Fibroblast of skin of back (primary cell): ENCODE measurements around the gene FKRP.
"Not testable (repeated sequence)": the region's sequence is repeated elsewhere in the genome, so short reads cannot be mapped to it uniquely, and the experiment has no call there.

Experiments used
- DNase-seq: peaks from one replicate; pipeline ENCODE4 v3.0.0-alpha.2; 2013

The FKRP gene

DNA sequence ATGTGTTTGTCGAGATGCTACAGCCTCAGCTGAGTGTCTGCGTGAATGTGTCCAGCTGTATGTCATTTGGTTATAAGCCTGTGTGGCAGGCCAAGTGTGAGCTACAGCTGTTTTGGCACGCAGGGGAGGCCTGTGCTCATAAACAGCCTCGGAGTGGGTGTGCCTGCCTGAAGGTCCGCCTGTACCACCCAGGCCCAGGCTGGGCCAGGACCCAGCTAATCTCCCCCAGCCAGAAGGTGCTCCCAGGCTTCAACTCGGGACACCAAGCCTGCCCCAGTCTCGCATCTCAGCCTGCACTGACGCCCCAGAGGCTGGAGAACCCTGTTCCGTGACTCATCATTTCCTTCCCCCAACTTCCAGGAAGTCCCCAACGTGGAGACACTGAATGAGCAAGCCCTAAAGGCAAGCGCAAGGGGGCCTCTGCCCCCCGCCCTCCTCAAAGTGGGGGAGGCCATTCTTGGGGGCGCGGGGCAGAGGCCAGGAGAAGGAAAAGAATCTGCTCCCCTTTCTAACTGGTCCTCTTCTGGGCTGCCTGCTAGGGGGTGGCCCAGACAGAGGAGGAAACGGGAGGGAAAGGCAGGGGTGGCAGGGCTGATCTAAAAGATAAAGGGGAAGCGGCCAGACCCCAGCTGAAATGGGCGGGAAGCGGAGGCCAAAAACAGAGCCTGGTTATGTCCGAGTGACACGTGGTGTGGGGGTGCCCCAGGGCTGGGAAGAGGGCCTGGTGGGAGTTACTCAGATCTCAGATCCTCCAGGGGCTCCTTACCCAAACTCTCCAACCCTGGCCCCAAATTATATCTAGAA is 40.6 kb downstream of the FKRP start:
- peak; percentile 89 for DNase-seq

DNA sequence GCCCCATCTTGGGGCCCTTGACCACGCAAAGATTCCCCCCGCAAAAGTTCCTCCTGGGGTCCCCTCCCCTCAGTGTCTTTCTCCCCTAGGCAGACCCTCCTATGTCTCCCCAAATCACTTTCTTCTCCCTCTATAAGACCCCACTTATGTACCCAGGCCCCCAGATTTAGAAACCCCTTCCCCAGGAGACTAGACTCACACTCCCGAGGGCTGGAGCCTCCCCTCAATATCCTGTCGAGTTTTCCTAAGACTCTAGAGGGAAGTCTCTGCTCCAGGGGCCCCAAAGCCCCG is 41.1 kb downstream of the FKRP start:
- DNase-seq, result no peak

GRCh38 chr19:46787331-46788261 is 41.7 kb downstream of the FKRP start:
- peak; percentile 84 for DNase-seq

DNA sequence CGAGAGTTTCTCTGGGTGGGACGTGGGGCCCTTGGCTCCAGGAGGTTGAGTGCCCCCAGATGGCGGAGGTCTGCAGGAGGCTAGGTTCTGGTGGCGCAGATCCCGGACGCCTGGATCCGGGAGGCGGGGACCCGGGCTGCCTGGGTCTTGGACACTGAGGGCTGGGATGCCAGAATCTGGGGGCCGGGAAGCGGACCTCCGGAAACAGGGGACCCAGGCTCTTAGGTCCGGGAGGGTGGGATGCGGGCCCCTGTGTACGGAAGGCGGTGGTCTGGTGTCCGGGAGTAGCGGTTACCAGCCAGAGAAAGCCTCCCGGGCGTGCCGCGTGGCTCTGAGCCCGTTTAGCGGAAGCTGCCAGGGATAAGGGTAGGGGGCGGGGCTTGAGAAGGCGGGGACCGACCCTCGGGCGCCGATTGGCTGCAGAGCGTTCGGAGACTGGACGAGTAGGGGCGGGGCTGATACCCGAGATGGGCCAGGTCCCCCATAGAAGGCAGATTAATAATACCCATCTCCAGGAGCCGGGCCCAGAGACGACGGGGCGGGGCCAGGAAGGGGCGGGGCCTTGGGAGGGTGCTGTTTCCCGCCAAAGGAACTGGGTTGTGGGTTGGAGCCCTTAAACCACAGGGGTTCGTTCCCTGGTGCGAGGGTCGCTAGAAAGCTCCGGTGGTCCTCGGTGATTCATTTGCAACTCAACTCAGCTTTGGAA is 42.6 kb downstream of the FKRP start, which contains the start of gene SLC1A5:
TSS of gene SLC1A5 (minus strand) at position 333 of the 706 bp plus-strand sequence. CDS start 629 bp downstream, outside the sequence.
- DNase-seq, result peak; percentile 97

DNA sequence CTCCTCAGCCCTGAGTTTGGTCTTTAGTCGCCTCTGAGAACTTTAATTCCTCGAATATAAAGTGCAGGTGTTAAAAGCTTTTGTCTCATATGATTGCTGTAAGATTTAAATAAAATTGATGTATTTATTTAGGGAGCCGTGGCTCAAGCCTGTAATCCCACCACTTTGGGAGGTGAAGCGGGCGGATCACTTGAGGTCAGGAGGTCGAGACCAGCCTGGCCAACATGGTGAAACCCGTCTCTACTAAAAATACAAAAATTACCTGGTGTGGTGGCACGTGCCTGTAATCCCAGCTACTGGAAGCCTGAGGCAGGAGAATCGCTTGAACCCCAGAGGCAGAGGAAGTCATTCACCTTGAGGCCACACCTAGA is 43.1 kb downstream of the FKRP start:
- DNase-seq, result no peak

DNA sequence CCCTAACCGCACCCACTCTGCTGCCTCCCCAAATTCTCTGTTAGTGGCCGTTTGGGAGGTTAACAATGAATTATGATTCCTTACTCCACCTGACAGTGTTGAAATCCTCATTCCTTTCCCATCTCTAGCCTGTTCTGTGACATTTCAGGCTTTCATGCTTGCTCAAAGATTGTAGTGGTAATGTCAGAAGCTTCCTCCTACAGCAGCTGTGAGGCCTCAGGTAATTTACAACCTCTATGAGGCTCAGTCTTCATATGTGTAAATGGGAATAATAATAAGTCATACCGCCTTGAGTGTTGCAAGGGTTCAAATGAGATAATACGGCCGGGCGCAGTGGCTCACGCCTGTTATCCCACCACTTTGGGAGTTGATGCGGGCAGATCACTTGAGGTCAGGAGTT is 43.5 kb downstream of the FKRP start:
- DNase-seq, result no peak

GRCh38 chr19:46791944-46792343 is 46.1 kb downstream of the FKRP start:
- no peak for DNase-seq

- no peak for DNase-seq
Observed at GRCh38 chr19:46797881-46798280, 52.0 kb downstream of the FKRP start.

DNA sequence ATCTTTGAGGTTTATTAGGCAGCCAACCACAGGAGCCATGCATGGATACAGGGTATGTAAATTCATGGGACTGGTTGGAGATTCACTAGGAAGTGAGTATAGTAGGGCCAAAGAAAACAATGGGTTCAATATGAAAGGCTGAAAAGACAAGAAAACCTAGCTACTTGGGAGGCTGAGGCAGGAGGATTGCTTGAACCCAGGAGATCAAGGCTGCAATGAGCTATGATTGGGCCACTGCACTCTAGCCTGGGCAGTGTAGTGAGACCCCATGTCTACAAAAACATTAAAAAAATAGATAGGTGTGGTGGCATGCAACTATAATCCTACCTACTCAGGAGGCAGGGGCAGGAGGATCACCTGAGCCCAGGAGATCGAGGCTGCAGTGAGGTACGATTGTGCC is 52.9 kb downstream of the FKRP start:
- DNase-seq, result no peak

GRCh38 chr19:46802152-46802551 is 56.3 kb downstream of the FKRP start:
- DNase-seq, result no peak

- DNase-seq, result no peak
Observed at GRCh38 chr19:46803555-46803954, 57.7 kb downstream of the FKRP start.

- not testable (repeated sequence) for DNase-seq
Observed at GRCh38 chr19:46804432-46804831, 58.6 kb downstream of the FKRP start.

- no peak for DNase-seq
Observed at GRCh38 chr19:46806656-46807055, 60.8 kb downstream of the FKRP start.
